PFSK-1 (cell line): Measurements from ENCODE around the gene FZR1.

Experiments used
- FOXP2 ChIP-seq: optimal IDR thresholded peaks from 2 replicates; pipeline ENCODE3; 2011; ENCODE audit warnings: borderline replicate concordance, control low read depth, inconsistent platforms; ENCODE audit not compliant: insufficient read depth; ENCODE audit errors: extremely low read length, extremely low read depth
- POLR2AphosphoS5 ChIP-seq: IDR thresholded peaks from 2 replicates; pipeline ENCODE4 v1.6.1; 2012; ENCODE audit warnings: low read depth, mild to moderate bottlenecking, control low read depth, low read length, moderate library complexity
- REST ChIP-seq, 2 experiments: IDR thresholded peaks; 2 replicates each; pipeline versions ENCODE4 v1.6.1 to v1.8.0; 2011 to 2012; ENCODE audit warnings: low read depth in 2 of 2, low read length in 2 of 2, control low read depth in 1 of 2, inconsistent platforms in 1 of 2, mild to moderate bottlenecking in 1 of 2, moderate library complexity in 1 of 2; ENCODE audit not compliant: insufficient read depth in 1 of 2
- TAF1 ChIP-seq: IDR thresholded peaks from 2 replicates; pipeline ENCODE4 v1.6.1; 2012; ENCODE audit warnings: low read length, control low read depth, borderline replicate concordance; ENCODE audit not compliant: insufficient read depth

- TF ChIP-seq FOXP2 (no peak), POLR2AphosphoS5 (no peak), REST (IDR thresholded peaks at IDR 0.05; ENCODE audit: insufficient read depth in 1 of 2, low read depth in 2 of 2, low read length in 2 of 2) (no peak), TAF1 (no peak)
These were observed 15.0 kb downstream of the FZR1 start for GRCh38 chr19:3521104-3521445.
